HFFc6 (cell line): ENCODE results near the gene HES2. TPM values are rescaled to one million over a fixed set of nuclear protein-coding genes. Genes with fewer than 3 reads are reported as not detected.
"Not testable (repeated sequence)": the region's sequence is repeated elsewhere in the genome, so short reads cannot be mapped to it uniquely, and the experiment has no call there.

Source experiments
- DNase-seq: peaks from one replicate; pipeline ENCODE4 v3.0.0-alpha.2; 2018
- H3K27ac Mint-ChIP-seq: 2 replicates; pipeline ENCODE4 v1.8.0; 2020; ENCODE audit warnings: mild to moderate bottlenecking, mixed read lengths
- H3K27me3 Mint-ChIP-seq: 2 replicates; pipeline ENCODE4 v1.8.0; 2021; ENCODE audit warnings: mild to moderate bottlenecking, moderate library complexity, mixed read lengths; ENCODE audit not compliant: insufficient read depth
- H3K36me3 Mint-ChIP-seq: 2 replicates; pipeline ENCODE4 v1.8.0; 2021; ENCODE audit warnings: low read depth, mixed read lengths
- H3K4me1 Mint-ChIP-seq: 2 replicates; pipeline ENCODE4 v1.8.0; 2020; ENCODE audit warnings: low read depth, mixed read lengths
- H3K4me3 Mint-ChIP-seq: 2 replicates; pipeline ENCODE4 v1.8.0; 2020; ENCODE audit warnings: mild to moderate bottlenecking, moderate library complexity, mixed read lengths
- H3K9me3 Mint-ChIP-seq: 2 replicates; pipeline ENCODE4 v1.8.0; 2020; ENCODE audit warnings: mild to moderate bottlenecking, mixed read lengths
- CTCF ChIP-seq: fragments of 200-600 bp; sonication (generic); IDR thresholded peaks from 2 replicates; pipeline ENCODE4 v1.5.0; 2021; ENCODE audit warnings: antibody characterized with exemption, mild to moderate bottlenecking
- total RNA-seq, 6 experiments: library from RNA; stranded (reverse); fragmentation: NEBNext Ultra II Directional; extraction: Animal tissue kit (Norgen Biotek cat#: 25700); gene quantifications; 2 replicates in 1 of 6; 3 replicates in 5 of 6; pipeline ENCODE4 v1.2.3, GENCODE V29; 2021

Gene HES2
- total RNA-seq, 6 experiments from 2014 or later: 0.14 to 0.35 (median 0.30) TPM; not detected in 2

- H3K4me1 Mint-ChIP-seq: peaks cover 19% of the 10 kb centered on the region
- H3K36me3 Mint-ChIP-seq: no peaks in the 10 kb centered on the region
- no peak overlapping the region for H3K4me3 Mint-ChIP-seq
- peaks cover 1% of the 10 kb centered on the region; the same call in 1 of the 2 replicates for H3K27me3 Mint-ChIP-seq
- no peak for DNase-seq
- H3K27ac Mint-ChIP-seq: no peak overlapping the region
- no peaks in the 10 kb centered on the region for H3K9me3 Mint-ChIP-seq
- peak; percentile 26; the same call in 1 of the 2 replicates for TF ChIP-seq CTCF
Measured at GRCh38 chr1:6396998-6397397, 22.7 kb downstream of the HES2 start.

GRCh38 chr1:6395781-6396244, 23.9 kb downstream of the HES2 start:
- H3K4me1 Mint-ChIP-seq: peaks cover 24% of the 10 kb centered on the region
- not testable (repeated sequence) for H3K4me3 Mint-ChIP-seq, H3K36me3 Mint-ChIP-seq, H3K27ac Mint-ChIP-seq, H3K27me3 Mint-ChIP-seq, DNase-seq, H3K9me3 Mint-ChIP-seq

GRCh38 chr1:6395130-6395529, 24.6 kb downstream of the HES2 start:
- H3K27ac Mint-ChIP-seq: peak overlapping the region; percentile 26; the same call in 1 of the 2 replicates
- DNase-seq, H3K9me3 Mint-ChIP-seq, H3K36me3 Mint-ChIP-seq, H3K27me3 Mint-ChIP-seq: not testable (repeated sequence)
- H3K4me3 Mint-ChIP-seq: peak overlapping the region; percentile 37; the same call in 1 of the 2 replicates
- peaks cover 24% of the 10 kb centered on the region for H3K4me1 Mint-ChIP-seq

- H3K36me3 Mint-ChIP-seq: no peaks in the 10 kb centered on the region
- H3K27ac Mint-ChIP-seq: peak within 1 kb of the TSS; percentile 94
- H3K9me3 Mint-ChIP-seq: no peaks in the 10 kb centered on the region
- peak within 1 kb of the TSS; percentile 91 for H3K4me3 Mint-ChIP-seq
- peak; percentile 70 for DNase-seq
- no peaks in the 10 kb centered on the region; the same call in 1 of the 2 replicates for H3K27me3 Mint-ChIP-seq
- H3K4me1 Mint-ChIP-seq: peaks cover 24% of the 10 kb centered on the region
- no peak for TF ChIP-seq CTCF
Measured at GRCh38 chr1:6393400-6394187, 26.1 kb downstream of the HES2 start, which contains the start of gene ACOT7. Gene ACOT7, minus strand, starts transcription at chr1:6393767. Its CDS starts 368 bp downstream, at chr1:6393399.

- no peaks in the 10 kb centered on the region for H3K36me3 Mint-ChIP-seq
- H3K9me3 Mint-ChIP-seq: no peaks in the 10 kb centered on the region
- no peak for DNase-seq
- peaks cover 24% of the 10 kb centered on the region for H3K4me1 Mint-ChIP-seq
- TF ChIP-seq CTCF: no peak
- no peaks in the 10 kb centered on the region for H3K27me3 Mint-ChIP-seq
- peak overlapping the region; percentile 90 for H3K4me3 Mint-ChIP-seq
- H3K27ac Mint-ChIP-seq: peak overlapping the region; percentile 54; the same call in 1 of the 2 replicates
Measured at GRCh38 chr1:6392809-6393399, 26.8 kb downstream of the HES2 start.

- Mint-ChIP-seq H3K27me3 (no peaks in the 10 kb centered on the region), H3K4me1 (peaks cover 27% of the 10 kb centered on the region), H3K9me3 (no peaks in the 10 kb centered on the region), H3K36me3 (no peaks in the 10 kb centered on the region), H3K4me3 (peak overlapping the region; percentile 90), H3K27ac (peak overlapping the region; percentile 71)
- no peak for TF ChIP-seq CTCF
- peak; percentile 18 for DNase-seq
Measured at GRCh38 chr1:6391951-6392808, 27.5 kb downstream of the HES2 start.
